GM18861 (cell line): ENCODE measurements around the gene PDGFRB.

ENCODE experiments used
- ATAC-seq: cut with Tn5 transposase; IDR thresholded peaks from one replicate; pipeline ENCODE4 v1.9.1; 2021; ENCODE audit not compliant: unreplicated experiment

PDGFRB gene

DNA sequence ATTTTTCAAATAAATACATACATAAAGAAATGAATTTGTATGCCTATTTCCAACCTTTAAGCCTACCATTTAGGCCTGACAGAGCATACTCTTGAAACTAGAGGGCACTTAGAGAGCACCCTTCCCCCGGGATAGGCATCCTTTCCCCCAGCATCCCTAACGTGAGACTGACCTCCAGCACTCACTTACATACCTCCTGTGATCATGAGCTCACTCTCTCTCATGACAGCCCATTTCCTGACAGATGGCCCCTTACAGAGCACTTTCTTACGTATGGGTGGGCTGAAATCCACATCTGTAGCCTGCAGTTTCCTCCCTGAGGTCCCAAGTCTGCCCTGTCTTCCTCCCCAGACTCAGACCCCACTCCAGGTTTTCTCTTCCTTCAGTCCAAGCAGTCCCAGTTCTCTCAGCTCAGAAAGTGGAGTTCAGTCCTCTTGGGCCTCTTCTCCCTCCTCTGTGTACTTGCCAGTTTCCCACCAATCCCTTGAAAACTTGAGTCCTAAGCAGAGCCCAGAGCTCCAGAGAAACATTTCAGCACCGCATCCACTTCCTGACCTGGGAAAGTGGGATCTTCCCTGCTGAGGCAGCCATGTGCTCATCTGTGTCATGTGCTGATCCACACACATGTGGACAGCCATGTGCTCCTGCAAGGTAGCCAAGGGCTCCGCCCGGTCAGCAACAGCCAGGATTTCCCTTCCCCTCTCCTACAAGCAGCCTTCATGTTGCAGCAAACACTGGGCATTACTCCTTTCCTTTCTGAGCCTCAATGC is 8.8 kb upstream of the PDGFRB start:
- ATAC-seq, result no peak

DNA sequence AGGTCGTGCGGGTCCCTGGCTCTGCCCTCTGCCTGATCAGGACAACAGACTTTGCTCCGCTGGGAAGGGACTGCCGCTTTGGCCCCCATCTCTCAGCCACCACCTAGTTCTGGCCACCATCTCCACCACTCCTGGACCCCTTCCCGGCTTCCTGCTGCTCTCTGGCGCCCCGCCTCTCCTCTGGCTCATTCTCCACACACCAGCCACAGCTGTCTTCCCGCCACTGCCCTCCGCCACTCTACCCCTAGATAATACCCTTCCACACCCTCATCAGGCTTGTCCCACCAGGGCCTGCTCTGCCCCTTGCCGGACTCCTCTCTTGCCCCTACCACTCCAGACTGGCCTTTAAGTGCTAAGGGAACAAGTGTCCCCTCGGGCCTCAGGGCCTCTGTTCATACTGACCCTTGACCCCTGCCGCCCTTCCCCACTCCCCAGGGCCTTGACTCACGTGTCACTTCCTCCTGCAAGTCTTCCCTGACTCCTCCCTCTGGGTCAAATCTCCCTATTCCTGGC is 8.0 kb upstream of the PDGFRB start:
- no peak for ATAC-seq

DNA sequence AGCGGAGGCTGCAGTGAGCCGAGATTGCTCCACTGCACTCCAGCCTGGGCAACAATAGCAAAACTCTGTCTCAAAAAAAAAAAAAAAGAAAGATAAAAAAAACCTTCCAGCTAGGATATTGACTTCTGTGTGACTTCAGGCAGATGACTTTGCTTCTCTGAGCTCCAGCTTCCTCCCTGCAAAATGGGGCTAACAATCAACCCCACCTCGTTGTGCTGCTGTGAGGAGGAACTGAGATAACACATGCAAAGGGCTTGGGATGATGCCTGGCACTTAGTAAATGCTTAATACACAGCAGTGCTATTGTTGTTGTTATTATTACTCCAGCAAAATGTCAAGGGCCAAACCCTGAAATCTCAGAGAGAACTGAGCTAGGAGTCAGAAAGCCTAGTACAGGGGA is 7.4 kb upstream of the PDGFRB start:
- no peak for ATAC-seq

DNA sequence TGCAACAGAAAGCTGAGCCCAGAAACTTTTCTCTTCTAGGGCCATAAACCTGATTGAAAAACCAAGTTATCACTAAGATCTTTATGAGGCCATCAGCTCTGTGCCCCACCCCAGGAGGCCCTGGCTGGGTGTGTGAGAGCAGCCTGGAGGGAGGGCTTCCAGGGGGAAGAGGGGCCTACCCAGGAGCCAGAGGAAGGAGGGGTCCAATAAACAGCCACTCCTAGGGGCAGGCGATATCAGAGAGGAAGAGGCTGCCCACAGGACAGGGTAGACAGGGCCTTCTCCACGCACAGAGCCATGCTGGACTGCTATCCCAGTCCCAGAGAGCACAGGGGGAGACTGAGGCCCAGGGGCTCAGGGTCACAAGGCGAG is 6.5 kb upstream of the PDGFRB start:
- no peak for ATAC-seq

DNA sequence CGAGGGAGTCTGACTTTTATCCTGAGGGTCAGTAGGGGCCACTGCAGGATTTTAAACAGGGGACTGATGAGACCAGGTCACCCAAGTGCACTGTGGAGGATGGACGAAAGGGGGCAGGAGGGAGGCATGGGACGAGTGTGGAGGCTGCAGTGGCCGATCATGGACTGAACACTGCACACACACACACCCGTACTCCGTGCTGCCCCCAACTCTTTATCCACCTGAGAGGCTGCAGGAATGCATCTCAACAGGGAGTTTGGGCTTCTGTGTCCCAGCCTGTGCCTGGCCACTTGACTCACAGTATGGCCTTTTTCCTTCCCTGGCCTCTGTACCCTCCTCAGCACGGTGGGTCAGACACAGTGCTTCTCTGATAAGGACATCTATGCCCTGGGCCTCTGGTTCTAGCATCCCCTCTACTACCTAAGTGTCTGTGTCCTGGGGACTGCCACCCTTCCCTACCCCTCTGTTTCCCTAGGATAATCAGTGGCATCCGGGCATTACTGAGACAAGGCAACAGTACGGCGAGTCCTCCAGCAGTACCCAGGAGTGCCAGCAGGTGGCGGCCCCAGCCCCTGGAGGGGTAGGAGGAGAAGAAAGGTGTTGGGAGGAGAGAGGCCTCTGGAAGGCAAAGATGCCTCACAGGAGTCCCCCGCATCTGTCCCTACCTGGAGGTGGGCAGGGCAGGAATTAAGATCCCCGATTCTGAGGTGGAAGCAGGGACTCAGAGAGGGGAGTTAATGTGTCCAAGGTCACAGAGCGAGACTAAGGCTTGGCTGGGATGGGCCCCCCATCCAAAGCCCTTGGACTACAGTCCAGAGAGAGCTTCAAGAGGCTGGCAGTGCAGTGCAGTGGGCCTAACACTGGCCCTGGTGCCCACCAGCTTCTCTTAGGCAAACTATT is 5.8 kb upstream of the PDGFRB start:
- peak; percentile 66 for ATAC-seq

DNA sequence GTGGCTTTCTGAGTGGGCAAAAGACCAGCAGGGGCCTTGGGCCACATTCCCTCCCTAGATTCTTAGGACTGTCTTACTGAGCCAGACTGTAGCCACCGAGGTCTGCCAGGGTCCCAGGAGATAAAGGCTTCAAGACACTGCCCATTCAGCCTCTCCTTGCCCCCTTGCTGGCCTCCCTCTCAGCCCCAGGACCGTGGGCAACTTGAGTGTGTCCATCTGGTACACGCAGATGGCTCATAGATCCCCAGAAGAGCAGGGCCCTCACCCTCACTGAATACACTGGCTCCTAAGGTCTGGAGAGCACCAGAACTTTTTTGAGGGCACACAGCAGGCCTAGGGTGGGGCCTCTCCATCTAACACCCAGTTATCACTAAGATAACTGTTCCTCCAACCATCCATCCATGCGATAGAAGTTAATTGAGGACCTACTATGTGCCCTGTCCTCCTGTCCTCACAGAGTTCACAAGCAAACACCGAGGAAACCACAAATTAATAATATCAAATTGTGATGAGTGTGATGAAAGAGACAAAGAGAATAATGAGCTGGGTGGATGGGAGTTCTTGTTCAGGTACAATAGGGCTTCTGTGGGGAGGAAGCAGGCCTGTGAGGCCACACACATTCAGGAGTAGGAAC is 4.9 kb upstream of the PDGFRB start:
- ATAC-seq, result no peak

DNA sequence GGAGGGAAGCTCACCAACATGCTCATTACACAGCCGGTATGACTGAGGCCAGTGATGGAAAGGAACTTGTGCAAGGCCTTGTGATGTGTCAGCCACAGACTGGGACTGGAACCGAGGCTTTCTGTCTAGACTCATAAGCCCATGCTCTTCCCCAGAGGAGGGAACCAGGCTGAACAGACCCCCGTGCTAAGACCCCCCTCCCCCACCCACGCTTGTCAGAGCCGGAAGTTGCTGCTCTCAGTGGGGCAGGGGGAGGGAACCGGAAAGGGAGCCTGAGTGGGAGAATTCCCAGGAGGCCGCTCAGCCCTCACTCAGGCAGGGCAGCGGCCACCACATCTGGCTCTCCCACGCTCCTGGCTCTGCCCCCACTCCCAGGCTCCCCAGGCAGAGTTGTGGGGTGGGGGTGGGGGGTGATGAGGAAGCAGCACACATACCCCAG is 4.1 kb upstream of the PDGFRB start:
- ATAC-seq, result no peak

DNA sequence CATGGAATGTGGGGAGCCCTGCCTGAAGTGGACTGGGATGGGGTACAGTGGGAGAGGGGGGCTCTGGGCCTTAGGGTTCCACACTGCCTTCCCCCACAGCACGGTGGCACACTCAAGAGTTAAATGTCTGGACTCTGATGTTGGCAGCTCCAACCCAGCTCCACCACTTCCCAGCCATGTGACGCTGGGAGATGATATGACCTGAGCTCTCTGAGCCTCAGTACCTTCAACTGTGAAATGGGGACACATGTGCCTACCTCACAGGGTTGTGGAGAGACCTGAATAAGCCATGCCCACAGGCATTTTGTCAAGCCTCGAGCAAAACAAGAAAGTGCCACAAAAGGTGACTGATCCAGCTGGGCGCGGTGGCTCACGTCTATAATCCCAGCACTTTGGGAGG is 3.4 kb upstream of the PDGFRB start:
- ATAC-seq, result no peak

DNA sequence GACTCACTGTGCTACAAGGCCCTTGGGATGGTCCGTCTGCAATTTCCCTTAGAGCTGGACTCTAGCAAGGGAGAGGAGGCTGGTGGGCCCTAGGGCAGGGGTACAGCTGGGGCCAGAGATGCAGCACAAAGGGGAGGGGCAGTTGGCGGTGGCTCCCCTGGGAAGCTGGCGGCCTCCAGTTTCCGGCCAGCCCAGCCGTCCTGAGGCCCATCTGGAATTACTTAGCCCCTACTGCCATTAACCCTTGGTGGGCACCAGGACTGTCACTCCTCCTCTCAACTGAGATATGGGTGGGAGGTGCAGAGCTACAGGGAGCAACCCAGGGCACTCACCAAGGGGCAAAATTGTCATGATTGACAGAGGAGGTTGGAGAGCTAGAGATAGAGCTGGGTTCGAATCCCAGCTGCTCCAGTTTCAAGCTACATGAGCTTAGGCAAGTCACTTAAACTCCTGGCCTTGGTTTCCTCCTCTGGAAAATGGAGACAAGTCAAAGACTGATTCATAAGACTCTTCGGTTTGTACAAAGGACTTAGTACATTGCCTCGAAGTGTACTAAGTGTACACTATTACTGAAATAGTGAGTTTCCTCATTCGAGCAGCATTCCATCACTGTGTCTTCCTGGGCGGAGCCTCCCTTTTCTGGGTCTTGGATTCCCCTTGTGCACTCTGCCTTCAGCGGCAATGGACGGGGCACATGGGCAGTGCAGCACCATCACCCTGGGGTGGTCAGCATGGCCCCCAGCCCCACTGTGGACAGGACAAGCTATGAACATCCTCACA is 2.7 kb upstream of the PDGFRB start:
- no peak for ATAC-seq

DNA sequence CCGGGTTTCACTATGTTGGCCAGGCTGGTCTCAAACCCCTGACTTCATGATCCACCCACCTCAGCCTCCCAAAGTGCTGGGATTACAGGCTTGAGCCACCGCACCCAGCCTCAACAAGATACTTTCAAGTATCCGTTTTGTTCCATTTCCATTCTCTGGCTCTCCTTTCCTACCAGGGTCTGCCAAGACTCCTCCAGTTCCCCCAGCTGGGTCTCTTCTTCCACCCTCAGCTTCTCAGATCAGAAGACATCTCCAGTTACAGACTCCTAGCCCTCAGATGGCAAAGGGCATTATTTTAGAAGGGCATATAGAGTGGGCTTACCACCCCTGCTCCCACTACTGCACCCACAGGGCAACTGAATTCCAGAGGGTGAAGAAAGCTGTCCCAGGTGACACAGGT is 1.5 kb upstream of the PDGFRB start:
- no peak for ATAC-seq

DNA sequence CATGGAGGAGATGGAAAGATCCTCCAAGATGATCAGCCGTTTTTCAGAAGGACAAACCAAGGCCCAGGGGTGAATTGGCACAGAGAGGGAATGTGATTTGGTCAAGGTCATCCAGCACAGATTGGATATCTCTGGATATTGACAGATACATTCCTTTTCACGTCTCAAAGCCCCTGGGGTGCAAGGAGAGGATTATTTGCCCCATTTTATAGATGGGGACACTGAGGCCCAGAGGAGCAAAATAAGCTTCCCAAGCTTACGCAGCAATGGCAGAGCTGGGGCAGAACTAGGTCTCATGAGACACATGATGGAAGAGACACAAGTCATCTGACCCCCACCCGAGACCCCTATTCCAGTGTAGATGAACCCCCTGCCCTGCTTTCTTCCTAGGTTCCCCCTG is 895 bp upstream of the PDGFRB start:
- ATAC-seq, result no peak

DNA sequence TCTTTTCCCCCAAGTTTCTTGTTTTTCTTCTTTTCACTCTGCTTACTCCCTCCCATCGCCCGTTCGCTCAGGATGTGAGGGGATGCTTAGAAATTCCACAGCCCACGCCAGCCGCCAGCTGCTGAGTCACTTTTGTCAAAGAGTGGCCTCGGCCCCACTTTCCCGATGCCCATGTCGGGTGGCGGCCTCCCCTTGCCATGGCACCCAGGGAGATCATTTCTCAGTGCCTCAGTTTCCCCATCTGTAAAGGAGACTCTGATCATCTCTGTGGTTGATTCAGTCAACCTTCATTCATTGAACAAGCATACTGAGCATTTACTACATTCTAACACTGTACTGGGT is 353 bp upstream of the PDGFRB start:
- ATAC-seq, result no peak

DNA sequence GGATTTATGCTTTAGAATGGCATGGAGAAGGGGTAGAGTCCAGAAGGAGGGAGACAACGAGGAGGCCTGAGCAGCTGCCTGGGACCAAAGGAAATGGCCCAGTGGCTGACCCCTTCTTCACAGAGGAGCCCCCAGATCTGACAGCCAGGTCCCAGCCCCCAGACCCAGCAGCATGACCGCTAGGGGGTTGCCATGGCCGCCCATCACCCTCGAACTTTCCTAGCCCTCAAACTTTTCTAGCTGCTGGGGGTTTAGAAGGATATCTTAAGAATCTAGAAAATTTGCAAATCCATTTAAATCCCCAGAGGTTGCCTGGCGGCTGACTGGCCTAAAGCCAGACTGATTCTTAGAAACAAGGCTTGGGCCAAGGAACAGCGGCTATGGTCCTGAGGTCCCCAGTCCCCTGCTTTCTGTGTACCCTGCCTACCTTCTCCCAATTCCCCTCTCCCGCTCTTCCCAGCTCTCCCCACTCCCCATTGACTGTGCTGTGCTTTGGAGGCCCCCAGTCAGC is 972 bp downstream of the PDGFRB start:
- ATAC-seq, result no peak

DNA sequence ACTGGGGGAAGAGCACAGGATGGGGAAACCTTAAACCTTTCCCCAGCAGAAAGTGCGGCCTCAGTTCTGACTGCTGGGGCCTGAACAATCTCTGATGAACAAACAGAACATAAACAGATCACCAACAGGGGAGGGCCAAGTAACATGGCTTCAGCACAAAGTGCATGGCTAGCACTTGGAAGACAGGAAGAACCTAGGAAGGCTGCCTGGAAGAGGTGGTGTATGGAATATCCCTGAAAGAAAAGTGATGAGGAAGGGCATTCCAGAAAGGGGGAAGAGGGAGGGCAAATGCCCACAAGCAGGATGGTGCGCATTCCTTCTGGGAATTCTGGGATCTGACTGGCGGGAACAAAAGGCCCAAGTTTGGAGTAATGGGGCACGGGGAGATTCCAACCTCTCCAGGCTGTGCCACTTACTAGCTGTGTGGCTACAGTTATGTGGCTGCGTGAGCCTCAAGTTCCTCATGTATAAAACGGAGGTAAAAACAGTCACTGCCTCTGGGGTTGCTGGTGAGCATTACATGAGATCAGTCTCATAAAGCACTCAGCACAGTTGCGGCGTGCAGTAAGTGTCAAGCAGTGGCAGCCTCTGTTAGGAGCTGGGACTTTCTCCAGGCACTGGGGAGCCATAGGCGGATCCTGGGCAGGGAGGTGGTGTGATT is 1.6 kb downstream of the PDGFRB start:
- ATAC-seq, result no peak

DNA sequence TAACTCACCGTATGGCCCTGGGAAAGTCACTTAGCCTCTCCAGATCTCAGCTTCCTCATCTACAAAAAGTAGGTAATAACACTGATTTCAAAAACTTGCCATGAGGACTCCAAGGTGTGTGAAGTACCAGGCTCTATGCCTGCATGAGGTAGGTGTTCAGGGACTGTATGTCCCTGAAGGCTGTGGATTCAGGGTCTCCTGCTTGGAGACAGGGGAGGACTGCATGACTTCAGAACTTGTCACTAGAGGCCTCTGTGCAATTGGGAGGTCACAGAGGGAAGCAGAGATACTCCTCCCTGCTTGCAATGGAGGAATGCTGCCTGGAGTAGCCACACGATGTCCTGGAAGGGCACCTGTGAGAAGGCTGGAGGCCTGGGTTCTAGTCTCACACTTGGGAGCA is 2.2 kb downstream of the PDGFRB start:
- ATAC-seq, result no peak

DNA sequence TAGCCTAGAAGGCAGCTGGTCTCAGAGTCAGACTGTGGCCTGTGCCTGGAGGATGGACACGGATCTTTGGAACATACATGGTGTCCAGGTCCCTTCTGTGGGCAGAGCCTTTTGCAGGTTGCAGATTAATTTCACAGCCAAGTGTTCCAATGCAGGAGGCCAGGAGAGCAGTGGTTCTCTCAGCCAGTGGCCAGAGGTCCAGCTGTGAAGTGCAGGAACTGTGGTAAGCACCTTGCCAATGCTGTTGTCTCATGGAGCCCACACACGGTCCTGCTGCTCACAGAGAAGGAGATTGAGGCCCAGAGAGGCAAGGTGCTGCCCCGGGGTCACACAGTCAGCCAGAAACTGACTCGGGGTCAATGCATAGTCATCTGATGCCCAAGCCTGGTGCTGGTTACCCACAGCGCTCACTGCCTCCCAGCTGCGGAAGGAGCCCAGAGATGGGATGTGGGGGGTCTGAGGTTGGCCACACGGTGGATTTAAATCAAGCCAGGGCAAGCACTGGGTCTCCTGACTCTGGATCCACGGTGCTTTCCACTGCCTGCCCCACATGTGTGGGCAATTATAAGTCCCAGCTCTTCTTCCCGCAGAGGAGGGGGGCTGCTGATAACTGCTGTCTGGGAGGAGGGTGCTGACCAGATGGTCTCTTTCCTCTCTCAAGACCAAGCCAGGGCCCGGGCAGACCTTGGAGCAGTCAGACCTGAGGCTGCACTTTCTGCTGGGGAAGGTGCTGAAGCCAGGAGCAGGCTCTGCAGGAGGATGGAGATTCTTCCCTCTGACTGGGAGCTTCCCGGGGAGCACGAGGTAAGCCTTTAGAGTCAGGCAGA is 2.8 kb downstream of the PDGFRB start:
- ATAC-seq, result no peak

DNA sequence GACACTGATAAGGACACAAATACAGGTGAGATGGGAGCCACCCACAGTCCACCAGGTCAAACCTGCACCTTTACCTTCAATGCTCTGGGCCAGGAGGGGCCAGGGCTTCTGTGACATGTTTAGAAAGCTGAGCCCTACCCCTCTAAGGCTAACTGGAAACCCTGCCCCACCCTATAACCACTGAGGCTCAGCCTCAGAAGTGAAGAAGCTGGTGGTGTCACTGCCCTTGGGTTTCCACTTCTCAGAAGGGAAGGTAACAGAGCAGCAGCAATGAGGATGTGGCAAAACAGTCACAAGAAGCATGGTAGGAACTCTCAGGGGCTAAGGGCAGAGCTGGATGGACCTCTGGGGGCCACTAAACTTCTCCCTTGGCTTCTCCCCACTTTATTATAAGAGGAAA is 6.0 kb downstream of the PDGFRB start:
- ATAC-seq, result no peak

DNA sequence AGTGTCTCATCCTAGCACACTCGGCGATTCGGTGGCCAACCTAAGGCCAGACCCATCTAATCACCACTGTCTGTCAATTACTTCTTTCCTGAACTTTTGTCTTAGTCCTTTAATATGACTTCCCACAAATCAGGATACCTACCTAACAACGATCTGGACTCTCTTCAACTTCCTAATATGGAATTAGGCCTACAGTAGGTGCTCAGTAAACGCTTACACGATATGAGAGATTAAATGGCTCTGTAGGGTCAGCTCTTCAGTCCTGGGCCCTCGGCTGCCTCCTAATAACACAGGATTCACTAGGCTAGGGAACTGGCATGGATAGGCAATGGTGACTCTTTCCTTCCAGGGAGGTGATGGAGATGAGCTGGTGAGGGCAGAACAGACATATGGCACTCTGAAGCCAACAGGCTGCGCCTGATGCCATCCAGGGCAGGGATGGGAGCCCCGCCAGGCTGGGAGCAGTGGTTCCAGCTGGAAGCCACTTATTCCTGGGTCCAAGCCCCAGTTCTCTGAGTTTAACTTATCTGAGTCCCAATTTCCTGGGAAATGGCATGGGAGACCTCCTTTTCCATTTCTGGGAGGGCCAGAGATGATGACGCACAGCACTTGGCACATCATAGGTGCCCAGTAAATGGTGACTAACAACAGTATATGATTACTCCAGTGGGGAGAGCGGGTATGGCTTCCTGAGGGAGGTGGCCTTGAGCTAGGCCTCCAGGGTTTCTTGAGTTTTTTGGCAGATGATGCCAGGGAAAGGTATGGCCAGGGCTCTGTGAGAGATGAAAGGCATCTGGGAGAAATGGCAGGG is 7.3 kb downstream of the PDGFRB start:
- no peak for ATAC-seq

DNA sequence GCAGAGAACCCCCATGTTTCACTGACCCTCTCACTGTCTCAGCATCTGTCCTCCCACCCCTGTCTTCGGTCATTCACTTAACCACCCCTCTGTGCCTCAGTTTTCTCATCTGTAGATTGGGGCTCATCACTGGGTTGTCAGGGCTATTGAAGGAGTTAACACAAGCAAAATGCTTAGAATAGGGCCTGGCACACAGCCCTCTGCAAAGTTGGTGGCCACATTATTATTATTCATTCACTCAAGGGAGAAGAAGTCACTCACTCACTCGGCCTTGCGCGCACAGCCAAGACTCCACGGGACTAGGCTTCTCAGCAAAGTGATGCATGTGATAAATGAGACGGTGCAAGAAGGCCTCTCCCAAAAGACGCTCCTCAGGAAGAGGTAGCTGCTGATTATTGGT is 8.0 kb downstream of the PDGFRB start:
- no peak for ATAC-seq
